DND-41 (cell line): ENCODE results near the gene VSTM2B.

Experiments used
- ATAC-seq: fragments of 200-7000 bp; cut with Tn5 transposase; 3 replicates; pipeline ENCODE4 v1.9.1; 2021; ENCODE audit warnings: low read depth; ENCODE audit not compliant: insufficient read depth
- DNase-seq: peaks from one replicate; pipeline ENCODE4 v3.0.0-alpha.2; 2020
- H2AFZ ChIP-seq: 2 replicates; pipeline ENCODE4 v1.6.0; 2012; ENCODE audit warnings: low read depth, low read length
- H3K27ac ChIP-seq: 2 replicates; pipeline ENCODE4 v1.5.1; 2012; ENCODE audit warnings: low read length, inconsistent platforms
- H3K27me3 ChIP-seq: fragments of 200-600 bp; sonication (generic); 2 replicates; pipeline ENCODE4 v1.6.0; 2012; ENCODE audit warnings: low read length, mild to moderate bottlenecking, inconsistent platforms; ENCODE audit not compliant: insufficient read depth, poor library complexity
- H3K36me3 ChIP-seq: 2 replicates; pipeline ENCODE4 v1.5.1; 2012; ENCODE audit warnings: low read length, inconsistent platforms; ENCODE audit not compliant: insufficient read depth
- H3K4me1 ChIP-seq: 2 replicates; pipeline ENCODE4 v1.5.1; 2012; ENCODE audit warnings: mild to moderate bottlenecking, low read length; ENCODE audit not compliant: insufficient read depth
- H3K4me2 ChIP-seq: 2 replicates; pipeline ENCODE4 v1.6.0; 2012; ENCODE audit warnings: mild to moderate bottlenecking, moderate library complexity, low read length, inconsistent platforms; ENCODE audit not compliant: insufficient read depth
- H3K4me3 ChIP-seq, 2 experiments: fragments of 200-600 bp in 1 of 2; shearing (Covaris generic) in 1 of 2; 2 replicates each; pipeline ENCODE4 v1.5.1; 2012 to 2016; ENCODE audit warnings: inconsistent platforms in 2 of 2, low read length in 2 of 2, mild to moderate bottlenecking in 2 of 2, low read depth in 1 of 2, moderate library complexity in 1 of 2
- H3K79me2 ChIP-seq: 2 replicates; pipeline ENCODE4 v1.6.0; 2012; ENCODE audit warnings: low read length, inconsistent platforms; ENCODE audit not compliant: insufficient read depth
- H3K9ac ChIP-seq: 2 replicates; pipeline ENCODE4 v1.6.0; 2012; ENCODE audit warnings: low read depth, mild to moderate bottlenecking, inconsistent platforms, low read length, moderate library complexity
- H3K9me3 ChIP-seq: 2 replicates; pipeline ENCODE4 v1.5.1; 2012; ENCODE audit warnings: low read length, moderate library complexity, mild to moderate bottlenecking, inconsistent platforms; ENCODE audit not compliant: insufficient read depth, severe bottlenecking
- H4K20me1 ChIP-seq: 2 replicates; pipeline ENCODE4 v1.6.0; 2012; ENCODE audit warnings: low read length; ENCODE audit not compliant: insufficient read depth
- CTCF ChIP-seq: IDR thresholded peaks from 2 replicates; pipeline ENCODE4 v1.5.1; 2012; ENCODE audit warnings: borderline replicate concordance, low read length, moderate library complexity, mild to moderate bottlenecking; ENCODE audit not compliant: poor library complexity, severe bottlenecking; ENCODE audit errors: extremely low read depth
- EZH2 ChIP-seq: IDR thresholded peaks from 3 replicates; pipeline ENCODE4 v1.6.1; 2012; ENCODE audit warnings: borderline replicate concordance, low read depth, mild to moderate bottlenecking, moderate library complexity, low read length, inconsistent platforms; ENCODE audit not compliant: severe bottlenecking

VSTM2B gene

GRCh38 chr19:29532097-29532496 lies 6.3 kb downstream of the VSTM2B start:
- Histone ChIP-seq H3K4me3 (no peak overlapping the region), H3K79me2 (no peaks in the 10 kb centered on the region), H3K27me3 (no peaks in the 10 kb centered on the region), H3K36me3 (no peaks in the 10 kb centered on the region), H2AFZ (no peak overlapping the region), H3K9ac (no peak overlapping the region), H4K20me1 (no peaks in the 10 kb centered on the region), H3K4me1 (no peaks in the 10 kb centered on the region), H3K27ac (no peak overlapping the region), H3K4me2 (no peak overlapping the region), H3K9me3 (peaks cover 3% of the 10 kb centered on the region)
- TF ChIP-seq EZH2: no peak
- TF ChIP-seq CTCF: no peak
- ATAC-seq (no peak), DNase-seq (no peak)

GRCh38 chr19:29532956-29533355 lies 7.2 kb downstream of the VSTM2B start:
- Histone ChIP-seq H3K9ac (no peak overlapping the region), H3K4me2 (no peak overlapping the region), H4K20me1 (no peaks in the 10 kb centered on the region), H3K4me3 (no peak overlapping the region), H3K27me3 (no peaks in the 10 kb centered on the region), H3K27ac (no peak overlapping the region), H2AFZ (no peak overlapping the region), H3K9me3 (no peaks in the 10 kb centered on the region), H3K4me1 (no peaks in the 10 kb centered on the region), H3K36me3 (no peaks in the 10 kb centered on the region), H3K79me2 (no peaks in the 10 kb centered on the region)
- ATAC-seq (no peak), DNase-seq (no peak)
- TF ChIP-seq EZH2: no peak
- no peak for TF ChIP-seq CTCF

- Histone ChIP-seq H3K27me3 (no peaks in the 10 kb centered on the region), H3K4me1 (no peaks in the 10 kb centered on the region), H3K4me3 (no peak overlapping the region), H3K9me3 (no peaks in the 10 kb centered on the region), H3K79me2 (no peaks in the 10 kb centered on the region), H4K20me1 (no peaks in the 10 kb centered on the region), H3K4me2 (no peak overlapping the region), H3K36me3 (no peaks in the 10 kb centered on the region), H3K27ac (no peak overlapping the region), H2AFZ (no peak overlapping the region), H3K9ac (no peak overlapping the region)
- DNase-seq (no peak), ATAC-seq (no peak)
- TF ChIP-seq CTCF (no peak), EZH2 (no peak)
Observed at GRCh38 chr19:29533578-29534544, 8.1 kb downstream of the VSTM2B start.
